WTC11 (cell line): ENCODE results near the gene CACNG5.

Experiments
- ESRRA ChIP-seq: sonication (generic); formaldehyde crosslinking; IDR thresholded peaks from 2 replicates; pipeline ENCODE4 v1.8.1; 2022; ENCODE audit warnings: mild to moderate bottlenecking, missing genetic modification reagents, borderline replicate concordance
- FOXK1 ChIP-seq: sonication (generic); formaldehyde crosslinking; IDR thresholded peaks from 2 replicates; pipeline ENCODE4 v1.8.0; 2022; ENCODE audit warnings: mild to moderate bottlenecking, moderate library complexity, missing genetic modification reagents
- GRHL2 ChIP-seq: fragments of 250-450 bp; sonication (Bioruptor Pico); IDR thresholded peaks from 2 replicates; pipeline ENCODE4 v1.8.0; 2022; ENCODE audit warnings: mild to moderate bottlenecking, moderate library complexity; ENCODE audit not compliant: insufficient replicate concordance, severe bottlenecking
- SMAD3 ChIP-seq: sonication (generic); formaldehyde crosslinking; IDR thresholded peaks from 2 replicates; pipeline ENCODE4 v1.8.0; 2022; ENCODE audit warnings: missing genetic modification reagents, mild to moderate bottlenecking, borderline replicate concordance
- SP1 ChIP-seq: sonication (generic); formaldehyde crosslinking; conservative IDR thresholded peaks from 2 replicates; pipeline ENCODE4 v1.8.1; 2022; ENCODE audit warnings: missing genetic modification reagents
- ZBTB43 ChIP-seq: sonication (generic); formaldehyde crosslinking; IDR thresholded peaks from 2 replicates; pipeline ENCODE4 v1.8.1; 2023; ENCODE audit warnings: mild to moderate bottlenecking, missing genetic modification reagents
- TF ChIP-seq, protein P1 (sequence below): fragments of 200-600 bp; IDR thresholded peaks from 2 replicates; pipeline ENCODE4 v1.8.0; 2022; ENCODE audit warnings: antibody characterized with exemption
- TF ChIP-seq, protein P2 (sequence below): sonication (generic); formaldehyde crosslinking; IDR thresholded peaks from 2 replicates; pipeline ENCODE4 v1.8.1; 2022; ENCODE audit warnings: mild to moderate bottlenecking, moderate library complexity, missing genetic modification reagents
- TF ChIP-seq, protein P3 (sequence below): sonication (generic); formaldehyde crosslinking; IDR thresholded peaks from 2 replicates; pipeline ENCODE4 v1.8.0; 2022; ENCODE audit warnings: mild to moderate bottlenecking, missing genetic modification reagents
- TF ChIP-seq, protein P4 (sequence below): sonication (generic); formaldehyde crosslinking; conservative IDR thresholded peaks from 2 replicates; pipeline ENCODE4 v1.8.1; 2022; ENCODE audit warnings: mild to moderate bottlenecking, missing genetic modification reagents

DNA sequence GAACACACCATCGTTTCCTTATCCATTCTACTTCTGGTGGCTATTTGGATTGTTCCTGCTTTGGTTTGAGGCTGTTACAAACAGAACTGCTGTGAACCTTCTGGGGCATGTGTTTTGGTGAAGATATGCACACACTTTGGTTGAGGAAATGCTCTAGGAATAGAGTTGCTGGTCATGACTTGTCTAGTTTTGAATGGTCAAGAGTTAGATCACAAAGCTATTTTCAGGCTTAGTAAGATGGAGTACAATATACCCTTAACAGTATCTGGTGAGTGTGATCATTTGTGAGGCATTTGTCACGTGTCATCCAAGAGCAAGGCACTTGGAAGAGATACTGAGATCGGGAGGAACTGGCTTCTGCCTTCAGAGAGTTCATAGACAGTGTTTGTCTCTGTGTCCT, 47.0 kb upstream of the CACNG5 start:
- TF ChIP-seq, protein P1, sequence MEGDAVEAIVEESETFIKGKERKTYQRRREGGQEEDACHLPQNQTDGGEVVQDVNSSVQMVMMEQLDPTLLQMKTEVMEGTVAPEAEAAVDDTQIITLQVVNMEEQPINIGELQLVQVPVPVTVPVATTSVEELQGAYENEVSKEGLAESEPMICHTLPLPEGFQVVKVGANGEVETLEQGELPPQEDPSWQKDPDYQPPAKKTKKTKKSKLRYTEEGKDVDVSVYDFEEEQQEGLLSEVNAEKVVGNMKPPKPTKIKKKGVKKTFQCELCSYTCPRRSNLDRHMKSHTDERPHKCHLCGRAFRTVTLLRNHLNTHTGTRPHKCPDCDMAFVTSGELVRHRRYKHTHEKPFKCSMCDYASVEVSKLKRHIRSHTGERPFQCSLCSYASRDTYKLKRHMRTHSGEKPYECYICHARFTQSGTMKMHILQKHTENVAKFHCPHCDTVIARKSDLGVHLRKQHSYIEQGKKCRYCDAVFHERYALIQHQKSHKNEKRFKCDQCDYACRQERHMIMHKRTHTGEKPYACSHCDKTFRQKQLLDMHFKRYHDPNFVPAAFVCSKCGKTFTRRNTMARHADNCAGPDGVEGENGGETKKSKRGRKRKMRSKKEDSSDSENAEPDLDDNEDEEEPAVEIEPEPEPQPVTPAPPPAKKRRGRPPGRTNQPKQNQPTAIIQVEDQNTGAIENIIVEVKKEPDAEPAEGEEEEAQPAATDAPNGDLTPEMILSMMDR, result no peak
- TF ChIP-seq FOXK1 (CRISPR knock-in tag) (no peak), ESRRA (no peak), GRHL2 (CRISPR knock-in tag) (no peak), ZBTB43 (no peak), SP1 (CRISPR knock-in tag) (no peak), SMAD3 (CRISPR knock-in tag) (no peak)
- TF ChIP-seq, protein P2, sequence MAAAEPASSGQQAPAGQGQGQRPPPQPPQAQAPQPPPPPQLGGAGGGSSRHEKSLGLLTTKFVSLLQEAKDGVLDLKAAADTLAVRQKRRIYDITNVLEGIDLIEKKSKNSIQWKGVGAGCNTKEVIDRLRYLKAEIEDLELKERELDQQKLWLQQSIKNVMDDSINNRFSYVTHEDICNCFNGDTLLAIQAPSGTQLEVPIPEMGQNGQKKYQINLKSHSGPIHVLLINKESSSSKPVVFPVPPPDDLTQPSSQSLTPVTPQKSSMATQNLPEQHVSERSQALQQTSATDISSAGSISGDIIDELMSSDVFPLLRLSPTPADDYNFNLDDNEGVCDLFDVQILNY, result no peak
- TF ChIP-seq, protein P3, sequence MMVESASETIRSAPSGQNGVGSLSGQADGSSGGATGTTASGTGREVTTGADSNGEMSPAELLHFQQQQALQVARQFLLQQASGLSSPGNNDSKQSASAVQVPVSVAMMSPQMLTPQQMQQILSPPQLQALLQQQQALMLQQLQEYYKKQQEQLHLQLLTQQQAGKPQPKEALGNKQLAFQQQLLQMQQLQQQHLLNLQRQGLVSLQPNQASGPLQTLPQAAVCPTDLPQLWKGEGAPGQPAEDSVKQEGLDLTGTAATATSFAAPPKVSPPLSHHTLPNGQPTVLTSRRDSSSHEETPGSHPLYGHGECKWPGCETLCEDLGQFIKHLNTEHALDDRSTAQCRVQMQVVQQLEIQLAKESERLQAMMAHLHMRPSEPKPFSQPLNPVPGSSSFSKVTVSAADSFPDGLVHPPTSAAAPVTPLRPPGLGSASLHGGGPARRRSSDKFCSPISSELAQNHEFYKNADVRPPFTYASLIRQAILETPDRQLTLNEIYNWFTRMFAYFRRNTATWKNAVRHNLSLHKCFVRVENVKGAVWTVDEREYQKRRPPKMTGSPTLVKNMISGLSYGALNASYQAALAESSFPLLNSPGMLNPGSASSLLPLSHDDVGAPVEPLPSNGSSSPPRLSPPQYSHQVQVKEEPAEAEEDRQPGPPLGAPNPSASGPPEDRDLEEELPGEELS, result no peak
- TF ChIP-seq, protein P4, sequence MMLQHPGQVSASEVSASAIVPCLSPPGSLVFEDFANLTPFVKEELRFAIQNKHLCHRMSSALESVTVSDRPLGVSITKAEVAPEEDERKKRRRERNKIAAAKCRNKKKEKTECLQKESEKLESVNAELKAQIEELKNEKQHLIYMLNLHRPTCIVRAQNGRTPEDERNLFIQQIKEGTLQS (CRISPR knock-in tag), result no peak
